GM21723 (cell line): ENCODE results near the gene CD72.
"Not testable (repeated sequence)": the region's sequence is repeated elsewhere in the genome, so short reads cannot be mapped to it uniquely, and the experiment has no call there.

ENCODE experiments used
- ATAC-seq: cut with Tn5 transposase; IDR thresholded peaks from one replicate; pipeline ENCODE4 v1.9.1; 2021; ENCODE audit warnings: mild to moderate bottlenecking, moderate library complexity; ENCODE audit not compliant: unreplicated experiment

Gene CD72

GRCh38 chr9:35618854-35619799 is 914 bp upstream of the CD72 start:
- ATAC-seq = peak; percentile 48

- ATAC-seq = no peak
Observed at GRCh38 chr9:35617548-35617947, 665 bp downstream of the CD72 start.

- no peak for ATAC-seq
Observed at GRCh38 chr9:35616681-35617459, 1.3 kb downstream of the CD72 start.

- ATAC-seq = no peak
Observed at GRCh38 chr9:35615981-35616680, 2.1 kb downstream of the CD72 start.

- no peak for ATAC-seq
Observed at GRCh38 chr9:35612843-35613242, 5.4 kb downstream of the CD72 start.

GRCh38 chr9:35612066-35612465 is 6.1 kb downstream of the CD72 start:
- ATAC-seq = not testable (repeated sequence)

GRCh38 chr9:35611230-35611797 is 6.9 kb downstream of the CD72 start:
- peak; percentile 59 for ATAC-seq

GRCh38 chr9:35609820-35610163 is 8.4 kb downstream of the CD72 start:
- ATAC-seq = no peak

GRCh38 chr9:35609001-35609819 is 9.0 kb downstream of the CD72 start:
- no peak for ATAC-seq

GRCh38 chr9:35608221-35608620 is 10.0 kb downstream of the CD72 start:
- no peak for ATAC-seq

- no peak for ATAC-seq
Observed at GRCh38 chr9:35606726-35607125, 11.5 kb downstream of the CD72 start.

GRCh38 chr9:35606138-35606504 is 12.1 kb downstream of the CD72 start:
- no peak for ATAC-seq

- ATAC-seq = peak; percentile 17
Observed at GRCh38 chr9:35605351-35606137, 12.7 kb downstream of the CD72 start.

GRCh38 chr9:35604578-35605350 is 13.4 kb downstream of the CD72 start, which contains the start of gene TESK1:
TSS of gene TESK1 (plus strand) at chr9:35605262. CDS start at chr9:35605620, 358 bp downstream.
- peak; percentile 47 for ATAC-seq

GRCh38 chr9:35603986-35604577 is 14.1 kb downstream of the CD72 start:
- ATAC-seq = peak; percentile 84

- no peak for ATAC-seq
Observed at GRCh38 chr9:35603506-35603985, 14.7 kb downstream of the CD72 start.

- ATAC-seq = no peak
Observed at GRCh38 chr9:35599763-35600604, 18.2 kb downstream of the CD72 start.
